Mucosa of gallbladder (tissue), 1 donor: ENCODE measurements around the gene PTS. TPM values are rescaled to one million over a fixed set of nuclear protein-coding genes. Genes with fewer than 3 reads are reported as not detected.
A peak's percentile ranks its signal among the peaks of the same experiment; 100 is the strongest.
"Not testable (repeated sequence)": the region's sequence is repeated elsewhere in the genome, so short reads cannot be mapped to it uniquely, and the experiment has no call there.

Experiments used
- DNase-seq: peaks from one replicate; pipeline ENCODE4 v3.0.0-alpha.2; 2020; ENCODE audit warnings: low spot score
- total RNA-seq: library from RNA; stranded (reverse); gene quantifications from one replicate; pipeline ENCODE4 v1.2.1, GENCODE V29; 2021
- donor health status: DM: no; HTN: no; CAD: no.

PTS gene
- 39.9 TPM for total RNA-seq

- peak; percentile 87 for DNase-seq
These were observed at the start of gene PTS for GRCh38 chr11:112226062-112226830. Gene PTS (plus strand): TSS chr11:112226428. CDS start chr11:112226444, 16 bp downstream.

GRCh38 chr11:112177589-112177988, 48.6 kb upstream of the PTS start:
- DNase-seq: no peak

GRCh38 chr11:112178428-112178827, 47.8 kb upstream of the PTS start:
- no peak for DNase-seq

GRCh38 chr11:112178936-112179335, 47.3 kb upstream of the PTS start:
- no peak for DNase-seq

GRCh38 chr11:112179601-112180000, 46.6 kb upstream of the PTS start:
- DNase-seq: no peak

GRCh38 chr11:112182867-112183266, 43.4 kb upstream of the PTS start:
- no peak for DNase-seq

- DNase-seq: no peak
These were observed 40.3 kb upstream of the PTS start for GRCh38 chr11:112185883-112186282.

GRCh38 chr11:112186304-112186703, 39.9 kb upstream of the PTS start:
- no peak for DNase-seq

GRCh38 chr11:112195113-112195512, 31.1 kb upstream of the PTS start:
- peak; percentile 16 for DNase-seq

GRCh38 chr11:112195951-112196351, 30.3 kb upstream of the PTS start:
- peak; percentile 27 for DNase-seq

- no peak for DNase-seq
These were observed 29.6 kb upstream of the PTS start for GRCh38 chr11:112196519-112197087.

- DNase-seq: not testable (repeated sequence)
These were observed 27.1 kb upstream of the PTS start for GRCh38 chr11:112199101-112199500.

GRCh38 chr11:112200252-112200651, 26.0 kb upstream of the PTS start:
- no peak for DNase-seq

GRCh38 chr11:112206071-112206470, 20.2 kb upstream of the PTS start:
- no peak for DNase-seq

- no peak for DNase-seq
These were observed 15.3 kb upstream of the PTS start for GRCh38 chr11:112210890-112211289.

- no peak for DNase-seq
These were observed 14.7 kb upstream of the PTS start for GRCh38 chr11:112211536-112211935.

GRCh38 chr11:112212290-112212689, 13.9 kb upstream of the PTS start:
- no peak for DNase-seq

GRCh38 chr11:112212710-112213109, 13.5 kb upstream of the PTS start:
- DNase-seq: no peak

GRCh38 chr11:112213753-112214152, 12.5 kb upstream of the PTS start:
- DNase-seq: no peak

GRCh38 chr11:112215621-112216020, 10.6 kb upstream of the PTS start:
- no peak for DNase-seq

- DNase-seq: no peak
These were observed 9.6 kb upstream of the PTS start for GRCh38 chr11:112216561-112217105.

- peak; percentile 62 for DNase-seq
These were observed 6.6 kb upstream of the PTS start for GRCh38 chr11:112219476-112220232.
